Measurements from ENCODE around the gene RBBP5.
A peak's percentile ranks its signal among the peaks of the same experiment; 100 is the strongest.
"Not testable (repeated sequence)": the region's sequence is repeated elsewhere in the genome, so short reads cannot be mapped to it uniquely, and the experiment has no call there.

Gene RBBP5, protein sequence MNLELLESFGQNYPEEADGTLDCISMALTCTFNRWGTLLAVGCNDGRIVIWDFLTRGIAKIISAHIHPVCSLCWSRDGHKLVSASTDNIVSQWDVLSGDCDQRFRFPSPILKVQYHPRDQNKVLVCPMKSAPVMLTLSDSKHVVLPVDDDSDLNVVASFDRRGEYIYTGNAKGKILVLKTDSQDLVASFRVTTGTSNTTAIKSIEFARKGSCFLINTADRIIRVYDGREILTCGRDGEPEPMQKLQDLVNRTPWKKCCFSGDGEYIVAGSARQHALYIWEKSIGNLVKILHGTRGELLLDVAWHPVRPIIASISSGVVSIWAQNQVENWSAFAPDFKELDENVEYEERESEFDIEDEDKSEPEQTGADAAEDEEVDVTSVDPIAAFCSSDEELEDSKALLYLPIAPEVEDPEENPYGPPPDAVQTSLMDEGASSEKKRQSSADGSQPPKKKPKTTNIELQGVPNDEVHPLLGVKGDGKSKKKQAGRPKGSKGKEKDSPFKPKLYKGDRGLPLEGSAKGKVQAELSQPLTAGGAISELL

DNA sequence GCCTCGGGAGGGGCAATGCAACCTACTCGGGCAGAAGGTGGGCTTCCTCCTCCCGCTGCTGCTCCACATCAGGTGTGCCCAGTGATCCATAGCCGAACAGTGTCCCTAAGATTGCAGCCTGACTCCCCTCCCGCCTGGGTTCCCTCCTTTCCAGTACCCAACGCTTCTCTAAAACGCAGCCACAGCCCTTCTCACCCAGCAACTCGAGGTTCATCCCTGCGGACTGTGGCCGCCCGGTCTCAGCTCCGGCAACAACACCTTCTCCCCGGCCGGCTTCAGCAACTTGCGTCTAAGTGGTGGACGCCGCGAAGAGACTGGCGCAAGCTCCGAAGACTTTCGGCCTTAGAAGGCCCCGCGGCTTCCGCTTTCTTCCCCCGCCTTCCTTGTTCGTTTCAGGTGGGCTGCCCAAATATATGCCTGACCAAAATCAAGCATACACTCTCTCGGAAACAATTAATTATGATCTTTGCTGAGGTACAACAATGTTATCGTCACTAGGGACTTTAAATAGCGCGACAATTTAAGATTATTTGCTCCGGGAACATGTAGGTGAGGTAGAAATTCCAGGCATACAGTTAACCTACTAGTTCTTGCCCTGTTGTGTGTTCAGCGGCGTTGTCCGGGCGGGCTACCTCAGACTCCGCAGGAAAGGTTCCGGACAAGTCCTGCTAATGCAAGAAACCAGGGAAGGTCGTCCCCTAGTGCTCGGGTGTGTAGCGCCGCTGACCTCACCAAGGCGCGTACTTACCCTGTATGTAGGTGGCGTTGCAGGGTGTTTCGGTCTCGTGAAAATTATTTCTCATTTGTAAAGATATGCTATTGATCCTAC is at the start of gene RBBP5:
Gene RBBP5, minus strand, starts transcription at position 319 of the 829 bp plus-strand sequence. Its CDS starts 105 bp downstream, at position 214.
- peak; percentile 96 for DNase-seq (ENCODE audit: low read depth)

GRCh38 chr1:205171369-205171768 is 49.6 kb upstream of the RBBP5 start:
- no peak for DNase-seq (ENCODE audit: low read depth)

DNA sequence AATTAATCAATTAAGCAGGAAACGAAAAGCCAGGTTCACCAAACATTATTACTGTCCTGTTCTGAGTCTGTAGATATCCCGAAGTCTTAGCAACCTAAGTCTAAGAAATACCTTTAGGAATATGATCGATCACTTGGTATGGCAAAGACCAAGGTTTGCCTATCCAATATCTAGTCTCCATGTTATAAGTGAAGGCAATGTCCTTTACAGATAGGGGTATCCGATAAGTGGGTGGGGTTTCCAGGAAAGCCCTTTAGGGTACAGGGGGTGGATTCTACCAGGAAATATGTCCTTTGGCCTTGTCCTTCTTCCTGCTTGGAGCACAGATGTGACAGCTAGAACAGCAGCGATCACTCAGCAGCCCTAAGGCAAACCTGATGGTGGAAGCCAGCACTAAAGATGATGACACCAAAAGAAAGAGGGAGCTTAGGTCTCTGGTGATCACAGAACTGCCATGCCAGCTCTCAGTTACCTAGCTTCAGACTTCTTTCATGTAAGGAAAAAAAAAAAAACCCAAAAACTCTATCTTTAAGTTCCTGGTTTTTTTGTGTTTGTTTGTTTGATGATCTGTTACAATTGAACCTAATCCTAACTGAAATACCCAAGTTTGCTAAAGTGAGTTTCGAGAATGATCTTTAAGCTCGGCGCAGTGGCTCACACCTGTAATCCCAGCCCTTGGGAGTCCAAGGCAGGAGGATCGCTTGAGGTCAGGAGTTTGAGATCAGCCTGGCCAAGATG is 48.9 kb upstream of the RBBP5 start:
- DNase-seq (ENCODE audit: low read depth), result no peak

DNA sequence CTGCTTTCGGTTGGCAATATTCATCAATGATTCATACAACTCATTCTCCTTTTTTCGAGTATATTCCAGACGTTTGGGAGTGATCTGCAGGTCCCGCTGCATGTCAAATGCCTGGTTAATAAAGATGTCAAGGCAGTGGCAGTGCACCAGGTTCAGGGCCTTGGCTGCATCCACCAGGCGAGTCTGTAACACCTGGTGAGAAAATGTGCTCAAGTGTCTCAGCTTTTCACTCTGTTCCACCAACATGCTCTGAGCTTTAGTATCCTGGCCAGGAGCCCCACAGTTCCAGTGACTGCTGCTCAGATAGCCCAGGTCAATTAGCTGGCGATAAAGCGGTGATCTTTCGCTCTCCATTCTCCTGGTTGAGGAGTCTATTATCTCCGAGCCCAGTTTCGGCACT is 47.5 kb upstream of the RBBP5 start:
- DNase-seq (ENCODE audit: low read depth), result no peak

- no peak for DNase-seq (ENCODE audit: low read depth)
These were observed 46.5 kb upstream of the RBBP5 start for GRCh38 chr1:205168291-205168690.

DNA sequence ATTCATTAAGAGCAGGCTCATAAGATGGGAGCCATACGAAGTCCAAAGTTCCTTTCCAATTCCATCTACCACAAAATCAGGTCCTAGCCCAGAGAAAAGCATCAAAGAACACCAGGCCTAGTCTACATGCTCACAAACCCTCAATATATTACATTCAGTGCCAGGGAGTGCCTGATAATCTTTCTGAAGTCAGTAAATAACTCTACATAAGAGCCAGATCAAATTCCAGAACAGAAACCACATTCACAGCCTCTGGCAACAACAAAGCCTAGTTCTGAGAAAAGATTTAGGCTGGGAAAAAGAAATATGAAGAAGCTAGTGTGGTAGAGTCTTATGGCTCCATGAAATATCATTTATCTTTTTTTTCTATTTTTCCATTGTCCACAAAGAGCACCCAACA is 40.5 kb upstream of the RBBP5 start:
- peak; percentile 25 for DNase-seq (ENCODE audit: low read depth)

DNA sequence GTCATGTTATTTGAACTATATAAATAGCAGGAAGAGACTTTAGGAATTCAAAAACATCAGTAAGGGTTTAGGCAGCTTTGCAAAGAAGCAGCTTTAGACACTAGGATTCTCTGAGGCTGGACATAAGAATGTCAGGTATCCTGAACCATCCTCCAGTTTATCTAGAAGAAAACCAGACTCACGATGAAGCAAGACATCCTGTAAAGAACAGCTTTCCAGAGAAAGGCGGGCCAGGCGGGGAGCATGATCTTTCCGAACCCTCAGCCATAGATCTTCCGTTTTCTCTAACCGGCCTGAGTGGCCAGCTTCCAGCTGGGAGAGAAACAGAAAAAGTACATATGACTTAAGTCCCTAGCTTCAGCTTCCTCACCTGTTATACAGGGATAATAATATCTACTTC is 39.3 kb upstream of the RBBP5 start:
- DNase-seq (ENCODE audit: low read depth), result no peak

- DNase-seq (ENCODE audit: low read depth), result no peak
These were observed 36.4 kb upstream of the RBBP5 start for GRCh38 chr1:205158048-205158616.

DNA sequence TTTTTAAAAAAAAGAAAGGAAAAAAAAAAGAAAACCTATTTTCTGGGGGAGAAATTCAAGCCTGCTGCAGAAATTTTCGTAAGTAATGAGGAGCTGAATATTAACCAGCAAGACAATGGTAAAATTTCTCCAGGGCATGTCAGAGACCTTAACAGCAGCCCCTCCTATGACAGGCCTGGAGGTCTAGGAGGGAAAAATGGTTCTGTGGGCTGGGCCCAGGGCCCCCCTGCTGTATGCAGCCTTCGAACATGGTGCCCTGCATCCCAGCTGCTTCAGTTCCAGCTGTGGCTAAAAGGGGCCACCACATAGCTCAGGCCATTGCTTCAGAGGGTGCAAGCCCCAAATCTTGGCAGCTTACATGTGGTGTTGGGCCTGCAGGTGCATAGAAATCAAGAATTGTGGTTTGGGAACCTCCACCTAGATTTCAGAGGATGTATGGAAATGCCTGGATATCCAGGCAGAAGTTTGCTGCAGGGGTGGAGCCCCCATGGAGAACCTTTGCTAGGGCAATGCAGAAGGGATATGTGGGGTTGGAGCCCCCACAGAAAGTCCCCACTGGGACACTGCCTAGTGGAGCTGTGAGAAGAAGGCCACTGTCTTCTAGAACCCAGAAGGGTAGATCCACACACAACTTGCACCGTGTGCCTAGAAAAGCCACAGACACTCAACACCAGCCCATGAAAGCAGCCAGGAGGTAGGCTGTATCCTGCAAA is 34.0 kb upstream of the RBBP5 start:
- not testable (repeated sequence) for DNase-seq (ENCODE audit: low read depth)

GRCh38 chr1:205152505-205152904 is 30.7 kb upstream of the RBBP5 start:
- no peak for DNase-seq (ENCODE audit: low read depth)

- DNase-seq (ENCODE audit: low read depth), result no peak
These were observed 29.1 kb upstream of the RBBP5 start for GRCh38 chr1:205150651-205151428.

- DNase-seq (ENCODE audit: low read depth), result peak; percentile 94
These were observed 25.5 kb upstream of the RBBP5 start for GRCh38 chr1:205147191-205147835.

DNA sequence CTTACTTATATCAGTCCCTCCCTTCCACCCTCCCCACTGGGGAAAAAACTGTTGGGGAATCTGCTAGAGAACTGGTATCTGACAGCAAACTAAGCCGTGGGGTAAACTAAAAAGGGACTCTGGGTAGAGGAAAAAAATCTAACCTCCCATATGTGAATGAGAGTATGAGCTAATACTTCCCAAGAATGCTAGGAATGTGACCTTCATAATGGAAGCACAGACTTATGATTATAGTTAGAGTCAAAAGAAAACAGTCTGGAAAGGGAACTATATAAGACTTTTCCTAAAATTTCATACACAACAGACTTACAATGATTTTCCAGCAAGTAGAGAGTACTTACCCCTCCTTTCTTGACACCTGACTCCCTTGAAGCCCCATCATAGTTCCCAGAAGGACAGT is 23.0 kb upstream of the RBBP5 start:
- DNase-seq (ENCODE audit: low read depth), result peak; percentile 82

DNA sequence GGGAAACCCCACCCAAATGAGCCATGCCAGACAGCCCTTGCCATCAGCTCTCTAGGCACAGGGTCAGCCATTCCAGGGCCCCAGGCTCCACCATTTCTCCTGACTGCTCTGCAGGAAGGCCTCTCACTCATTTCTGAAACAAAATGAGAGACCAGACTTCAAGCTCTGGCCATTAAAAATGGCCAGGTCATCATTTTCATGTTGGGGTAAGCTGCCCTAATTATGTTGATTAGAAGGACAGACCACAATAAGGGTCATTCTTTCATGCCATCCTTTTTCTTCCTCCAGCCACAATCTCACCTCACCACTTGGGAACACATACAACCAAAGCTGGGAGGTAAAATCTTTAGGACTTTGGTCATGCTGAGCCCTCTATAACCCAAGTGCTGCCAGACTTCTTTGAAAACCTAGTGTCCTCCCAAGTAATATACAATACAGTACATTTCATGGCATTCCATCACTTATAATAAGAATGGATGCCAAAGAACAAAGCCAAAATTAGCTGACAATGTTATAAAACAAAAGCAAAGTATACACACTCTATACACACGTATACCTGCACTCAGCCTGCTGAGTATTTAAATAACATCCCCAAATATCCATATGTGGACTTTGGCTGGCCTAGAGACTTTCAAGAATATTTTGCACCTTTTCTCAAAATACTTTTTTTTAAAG is 22.4 kb upstream of the RBBP5 start:
- peak; percentile 4 for DNase-seq (ENCODE audit: low read depth)

DNA sequence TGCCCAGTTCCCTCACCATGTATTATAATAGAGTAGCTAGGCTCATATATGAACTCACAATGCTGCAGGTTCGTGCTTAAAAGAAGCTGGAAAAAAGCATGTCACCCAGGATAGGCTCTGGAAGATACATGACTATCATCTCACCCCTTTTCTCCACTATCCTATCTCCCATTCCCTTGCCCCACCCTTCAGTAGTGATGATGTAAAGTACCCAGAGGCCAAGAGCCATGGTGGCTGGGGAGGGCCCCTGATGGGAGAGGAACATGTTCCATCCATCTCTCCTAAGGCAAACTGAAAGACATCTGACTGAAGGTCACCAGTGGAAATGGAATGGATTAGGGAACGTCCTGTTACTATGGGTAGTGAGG is 20.3 kb upstream of the RBBP5 start:
- no peak for DNase-seq (ENCODE audit: low read depth)

DNA sequence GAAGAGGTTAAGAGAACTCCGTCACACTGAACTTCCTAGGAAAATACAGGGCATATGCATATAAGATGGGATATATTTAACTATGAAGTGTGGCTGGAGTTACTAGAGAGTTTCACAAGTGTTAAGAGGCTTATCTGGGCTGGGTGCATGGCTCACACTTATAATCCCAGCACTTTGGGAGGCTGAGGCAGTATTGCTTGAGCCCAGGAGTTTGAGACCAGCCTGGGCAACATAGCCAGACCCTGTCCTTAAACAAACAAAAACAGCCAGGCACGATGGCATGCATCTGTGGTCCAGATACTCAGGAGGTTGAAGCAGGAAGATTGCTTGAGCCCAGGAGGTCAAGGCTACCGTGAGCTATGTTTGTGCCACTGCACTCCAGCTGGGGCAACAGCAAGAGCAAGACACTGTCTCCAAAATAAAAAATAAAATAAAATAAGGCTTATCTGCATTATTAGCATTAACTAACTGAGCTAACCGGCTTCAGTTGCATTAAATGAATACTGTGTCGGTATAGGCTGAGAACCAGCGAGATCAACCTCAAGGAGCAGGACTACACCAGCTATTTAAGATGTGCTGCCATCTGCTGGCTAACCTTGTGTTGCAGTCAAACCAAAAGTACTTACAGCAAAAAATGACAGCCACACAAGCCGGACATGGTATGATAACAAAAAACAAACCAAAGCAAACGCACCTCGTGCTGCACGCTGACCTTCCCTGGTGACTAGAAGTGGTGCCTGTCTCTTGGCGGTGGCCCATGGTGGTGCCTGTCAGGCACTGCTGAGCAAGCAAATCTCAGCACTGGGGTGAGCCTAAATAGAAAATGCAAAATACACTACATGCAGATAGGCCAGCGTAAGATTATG is 19.7 kb upstream of the RBBP5 start:
- peak; percentile 83 for DNase-seq (ENCODE audit: low read depth)

DNA sequence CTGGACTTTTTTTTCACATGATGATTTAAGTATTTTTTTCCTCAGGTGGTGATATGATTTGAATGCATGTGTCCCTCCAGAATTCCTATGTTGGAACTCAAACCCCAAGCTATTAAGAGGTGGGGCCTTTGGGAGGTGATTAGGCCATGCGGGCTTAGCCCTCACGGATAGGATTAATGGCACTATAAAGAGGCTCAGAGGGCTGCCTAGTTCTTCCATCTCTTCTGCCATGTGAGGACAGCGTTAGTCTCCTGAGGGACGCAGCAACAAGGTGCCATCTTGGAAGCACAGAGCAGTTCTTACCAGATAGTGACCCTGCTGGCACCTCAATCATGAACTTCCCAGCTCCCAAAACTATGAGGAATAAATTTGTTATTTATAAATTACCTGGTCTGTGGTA is 18.3 kb upstream of the RBBP5 start:
- DNase-seq (ENCODE audit: low read depth), result no peak

GRCh38 chr1:205137901-205138300 is 16.1 kb upstream of the RBBP5 start:
- no peak for DNase-seq (ENCODE audit: low read depth)

Data from EH (cell line).